ENCODE measurements around the gene FHOD3. TPM values are rescaled to one million over a fixed set of nuclear protein-coding genes. Genes with fewer than 3 reads are reported as not detected.

FHOD3 gene
- total and polyA plus RNA-seq, 2 of the 13 experiments (the other 11 are each of a cell fraction or from before 2014, with no cell fraction given), result 0.07 TPM; not detected in 1

DNA sequence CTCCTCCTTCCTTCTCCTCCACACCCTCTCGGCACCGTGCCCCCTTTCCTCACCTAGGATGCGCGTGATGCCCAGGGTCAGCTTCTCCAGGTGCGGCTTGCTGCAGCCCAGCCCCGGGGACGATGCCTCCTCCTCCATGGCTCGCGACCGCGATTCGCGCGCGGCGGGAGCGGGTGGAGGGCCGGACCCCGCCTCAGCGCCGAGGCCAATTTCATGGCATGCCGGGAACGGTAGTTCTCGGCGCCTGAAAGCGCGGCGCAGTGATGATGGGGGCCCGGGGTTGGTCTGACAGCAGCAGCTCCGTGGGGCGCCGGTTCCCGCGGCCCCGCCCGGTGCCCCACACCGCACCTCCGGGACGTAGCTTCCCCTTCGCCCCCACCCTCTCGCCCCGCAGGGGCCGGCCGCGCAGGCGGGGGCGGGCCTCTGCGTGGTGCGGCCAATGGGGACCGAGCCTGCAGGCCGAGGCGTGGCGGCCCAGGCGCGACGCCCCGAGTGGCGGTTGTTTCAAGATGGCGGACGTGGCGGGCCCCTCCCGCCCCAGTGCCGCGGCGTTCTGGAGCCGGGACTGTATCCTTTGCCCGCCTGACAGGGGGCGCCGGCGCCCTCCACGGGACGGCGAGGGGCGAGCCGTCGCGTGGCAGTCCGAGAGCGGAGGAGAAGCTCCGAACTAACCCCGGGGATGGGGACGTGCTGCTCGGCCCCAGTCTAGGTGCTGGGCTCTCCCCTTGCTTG is 531.3 kb downstream of the FHOD3 start, which contains the start of the genes KIAA1328 and TPGS2:
Gene KIAA1328 (plus strand): TSS at position 498 of the 732 bp plus-strand sequence. CDS start 12 bp downstream, at position 510.
Gene TPGS2 (minus strand): TSS at position 373 of the 732 bp plus-strand sequence. CDS start 235 bp downstream, at position 138.
- Histone ChIP-seq H4K20me1 (ENCODE audit: insufficient read depth, low read length) (no peaks in the 10 kb centered on the region), H3K4me3 (replicated peaks in 1 of 3; ENCODE audit: insufficient read depth in 1 of 3, low read depth in 2 of 3, low read length in 3 of 3) (peak within 1 kb of the TSS; percentile 94 to 99 (median 94)), H3K9me3 (ENCODE audit: low read length) (no peaks in the 10 kb centered on the region), H3K27me3 (ENCODE audit: control insufficient read depth in 1 of 2, insufficient read depth in 2 of 2, low read length in 2 of 2) (no peaks in the 10 kb centered on the region; a peak in 1 of 5 replicates), H3K36me3 (replicated peaks in 1 of 2; ENCODE audit: control insufficient read depth in 1 of 2, insufficient read depth in 2 of 2, low read length in 2 of 2) (no peaks in the 10 kb centered on the region; a peak in 1 of 5 replicates), H3K4me2 (ENCODE audit: low read depth, low read length) (peak within 1 kb of the TSS; percentile 84), H3K27ac (ENCODE audit: extremely low read length, insufficient read depth, low read length) (peak within 1 kb of the TSS; percentile 73), H3K9ac (ENCODE audit: insufficient read depth, low read depth, low read length) (peak within 1 kb of the TSS; percentile 85), H3K4me1 (ENCODE audit: insufficient read depth, low read length) (peaks cover 40% of the 10 kb centered on the region), H3K79me2 (ENCODE audit: insufficient read depth, low read length) (peaks cover 13% of the 10 kb centered on the region), H2AFZ (ENCODE audit: low read length) (peak within 1 kb of the TSS; percentile 89)
- peak; percentile 93 for ATAC-seq
- POLR2A ChIA-PET, result interaction anchor here (0.6 kb wide), 1 partner anchor 697 kb away, joined by 3 read pairs; no protein-coding TSS in a partner anchor
- no TSS peak for BruUV-seq (replicated peaks)
- peak; percentile 75 for DNase-seq (ENCODE audit: low spot score)
- in situ Hi-C loops (cut with HindIII; ENCODE audit: extremely low pct_ligation_motif_present, low pct_unique_long_range_greater_than_20kb) (no loop called here), intact Hi-C loops (cut with micrococcal nuclease; ENCODE audit: unreplicated experiment) (no loop called here)
- FAIRE-seq, result no peak
- under 1% methylated on average over 21 of the region's 83 CpGs for WGBS (ENCODE audit: low lambda C conversion rate)
- CTCF ChIA-PET (ENCODE audit: low intra/inter-chr PET ratio, low total read pairs), result no interaction called here
- TF ChIP-seq MAFF (IDR thresholded peaks at IDR 0.05; ENCODE audit: low read depth, low read length) (no peak), ZNF296 (CRISPR knock-in tag; conservative IDR thresholded peaks at IDR 0.05) (peak; percentile 85), FOXK1 (CRISPR knock-in tag; IDR thresholded peaks at IDR 0.05; ENCODE audit: borderline replicate concordance, low read depth) (peak; percentile 49; the same call in 1 of the 2 replicates), ZBTB10 (CRISPR knock-in tag; IDR thresholded peaks at IDR 0.05; ENCODE audit: borderline replicate concordance) (peak; percentile 81; the same call in 1 of the 2 replicates), ZNF597 (CRISPR knock-in tag; IDR thresholded peaks at IDR 0.05) (no peak), ZNF646 (CRISPR knock-in tag; IDR thresholded peaks at IDR 0.05) (no peak), ZNF75D (CRISPR knock-in tag; IDR thresholded peaks at IDR 0.05; ENCODE audit: borderline replicate concordance) (no peak), ZFAT (CRISPR knock-in tag; conservative IDR thresholded peaks at IDR 0.05) (no peak), ZNF441 (CRISPR knock-in tag; IDR thresholded peaks at IDR 0.05; ENCODE audit: borderline replicate concordance) (peak; percentile 49; the same call in 1 of the 2 replicates), ZNF629 (CRISPR knock-in tag; conservative IDR thresholded peaks at IDR 0.05) (no peak), KDM2A (CRISPR knock-in tag; IDR thresholded peaks at IDR 0.05; ENCODE audit: borderline replicate concordance, low read depth) (peak; percentile 83), GABPB1 (CRISPR knock-in tag; IDR thresholded peaks at IDR 0.05) (peak; percentile 86)

Data from HepG2 (cell line).